GM19240 (cell line): ENCODE results near the gene B3GNT7.
"Not testable (repeated sequence)": the region's sequence is repeated elsewhere in the genome, so short reads cannot be mapped to it uniquely, and the experiment has no call there.

Experiments
- DNase-seq: peaks from one replicate; pipeline ENCODE4 v3.0.0; 2011; ENCODE audit warnings: low spot score; ENCODE audit not compliant: insufficient read length

The B3GNT7 gene

DNA sequence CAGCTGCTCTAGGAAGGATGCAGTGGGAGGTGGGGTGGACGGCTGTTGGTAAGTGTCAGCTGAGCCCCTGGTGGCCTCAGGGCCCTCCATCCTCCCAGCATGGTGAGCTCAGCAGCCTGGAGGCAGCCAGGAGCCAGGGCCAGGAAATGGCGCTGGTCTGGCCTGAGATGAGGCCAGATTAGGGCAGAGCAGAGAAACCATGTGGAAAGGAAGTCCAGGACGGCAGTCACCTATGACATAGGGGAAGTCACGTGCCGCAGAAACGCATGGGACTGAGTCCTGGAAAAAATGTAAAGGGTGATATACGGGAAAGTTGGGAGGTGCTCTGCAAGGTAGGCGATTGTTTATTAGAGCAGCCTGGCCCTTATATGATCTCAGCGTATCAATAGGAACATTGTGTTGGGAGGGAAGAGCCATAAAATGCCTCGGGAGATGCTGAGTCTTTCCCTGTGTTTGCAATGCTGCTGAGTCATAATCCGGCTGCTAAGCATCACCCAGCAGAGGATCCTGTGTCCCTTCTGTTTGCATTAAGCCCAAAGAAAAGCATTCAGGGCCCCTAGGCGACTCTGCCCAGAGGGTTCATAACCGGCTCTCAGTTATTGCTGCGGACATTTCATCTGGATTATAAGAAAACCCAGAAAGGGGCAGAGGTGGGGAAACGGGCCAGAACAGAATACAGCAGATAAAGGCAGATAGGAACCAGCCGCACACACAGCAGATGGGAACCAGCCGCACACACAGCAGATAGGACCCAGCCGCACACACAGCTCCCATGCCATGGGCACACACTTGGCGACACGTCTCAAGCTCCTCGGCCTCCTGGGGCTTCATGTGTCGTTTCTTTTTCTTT lies 30.3 kb upstream of the B3GNT7 start:
- no peak for DNase-seq

DNA sequence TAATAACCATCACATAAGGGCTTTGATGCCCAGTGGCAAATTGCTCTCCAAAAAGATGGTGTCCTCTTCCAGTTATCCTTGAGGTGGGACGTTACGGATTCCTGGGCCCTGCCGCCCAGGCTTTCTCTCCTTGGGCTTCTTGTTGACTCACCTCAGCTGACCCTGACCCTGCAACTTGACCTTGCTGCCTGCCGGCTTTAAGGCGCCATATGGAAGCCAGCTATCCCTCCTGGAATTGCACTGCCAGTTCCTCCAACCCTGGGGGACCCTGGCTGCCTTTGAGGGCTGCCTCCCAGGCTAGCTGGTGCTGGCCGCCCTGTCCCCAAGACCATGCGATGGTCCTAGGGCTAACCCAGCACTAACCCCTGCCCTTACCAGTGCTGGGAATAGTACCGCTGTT lies 28.3 kb upstream of the B3GNT7 start:
- no peak for DNase-seq

DNA sequence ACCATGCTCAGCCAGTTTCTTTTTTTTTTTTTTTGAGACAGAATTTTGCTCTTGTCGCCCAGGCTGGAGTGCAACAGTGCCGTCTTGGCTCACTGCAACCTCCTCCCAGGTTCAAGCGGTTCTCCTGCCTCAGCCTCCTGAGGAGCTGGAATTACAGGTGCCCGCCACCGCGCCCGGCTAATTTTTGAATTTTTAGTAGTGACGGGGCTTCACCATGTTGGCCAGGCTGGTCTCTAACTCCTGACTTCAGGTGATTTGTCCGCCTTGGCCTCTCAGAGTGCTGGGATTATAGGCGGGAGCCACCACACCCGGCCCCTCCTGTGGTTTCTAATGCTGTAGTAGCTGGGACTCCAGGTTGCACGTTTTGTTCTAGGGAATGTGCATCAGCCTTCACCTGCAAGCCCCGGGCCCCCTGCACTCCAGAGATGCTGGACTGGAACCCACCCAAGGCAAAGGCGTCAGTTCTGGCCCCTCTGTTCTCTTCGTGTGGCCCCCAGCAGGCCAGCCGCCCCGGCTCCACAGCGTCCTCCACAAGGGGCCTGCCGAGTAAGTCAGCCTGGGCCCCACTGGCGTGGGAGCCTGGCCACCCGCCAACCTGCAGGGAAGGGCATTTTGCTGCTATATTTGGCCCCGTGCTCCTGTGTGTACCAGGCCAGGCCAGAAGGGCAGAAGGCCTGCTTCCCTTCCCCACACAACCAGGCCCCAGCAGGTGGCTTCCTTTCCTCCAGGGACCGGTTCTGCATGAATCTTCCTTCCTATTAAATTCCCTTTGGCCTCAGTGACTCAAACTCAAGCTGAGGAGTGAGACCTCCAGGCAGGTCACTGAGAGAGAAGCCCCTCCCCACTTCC lies 25.7 kb upstream of the B3GNT7 start:
- DNase-seq, result no peak

- DNase-seq, result no peak
Measured at GRCh38 chr2:231370429-231370748, 25.1 kb upstream of the B3GNT7 start.

DNA sequence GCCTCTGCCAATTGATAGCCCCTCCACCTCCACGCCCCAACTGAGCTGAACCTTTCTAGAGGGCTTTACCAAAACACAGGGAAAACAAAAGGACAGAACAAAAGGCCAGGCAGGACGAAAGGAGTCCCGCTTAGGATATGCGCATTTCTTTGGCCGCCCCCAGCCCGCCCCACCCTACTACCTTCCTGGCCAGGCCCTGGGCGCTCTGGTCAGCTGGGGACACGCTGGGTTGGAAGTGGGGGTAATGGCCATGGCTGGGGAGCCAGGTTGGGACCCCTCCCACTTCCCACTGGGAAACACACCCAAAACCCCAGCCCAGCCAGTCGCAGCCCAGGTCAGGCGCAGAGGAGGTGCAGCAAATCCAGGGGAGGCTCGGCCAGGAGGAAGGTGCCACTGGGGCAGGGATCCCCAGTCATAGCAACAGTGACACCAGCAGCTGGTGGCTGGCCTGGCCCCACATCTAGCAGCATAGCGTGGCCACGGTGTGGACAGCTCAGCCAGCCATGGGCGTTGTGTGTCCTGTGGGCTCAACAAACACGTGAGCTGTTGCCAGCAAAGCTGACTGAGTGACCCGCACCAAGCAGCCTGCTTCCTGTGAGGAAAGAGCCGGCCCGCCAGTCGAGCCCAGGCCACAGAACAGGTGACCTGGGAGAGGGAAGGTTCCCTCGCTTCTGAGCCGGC lies 24.6 kb upstream of the B3GNT7 start:
- no peak for DNase-seq

DNA sequence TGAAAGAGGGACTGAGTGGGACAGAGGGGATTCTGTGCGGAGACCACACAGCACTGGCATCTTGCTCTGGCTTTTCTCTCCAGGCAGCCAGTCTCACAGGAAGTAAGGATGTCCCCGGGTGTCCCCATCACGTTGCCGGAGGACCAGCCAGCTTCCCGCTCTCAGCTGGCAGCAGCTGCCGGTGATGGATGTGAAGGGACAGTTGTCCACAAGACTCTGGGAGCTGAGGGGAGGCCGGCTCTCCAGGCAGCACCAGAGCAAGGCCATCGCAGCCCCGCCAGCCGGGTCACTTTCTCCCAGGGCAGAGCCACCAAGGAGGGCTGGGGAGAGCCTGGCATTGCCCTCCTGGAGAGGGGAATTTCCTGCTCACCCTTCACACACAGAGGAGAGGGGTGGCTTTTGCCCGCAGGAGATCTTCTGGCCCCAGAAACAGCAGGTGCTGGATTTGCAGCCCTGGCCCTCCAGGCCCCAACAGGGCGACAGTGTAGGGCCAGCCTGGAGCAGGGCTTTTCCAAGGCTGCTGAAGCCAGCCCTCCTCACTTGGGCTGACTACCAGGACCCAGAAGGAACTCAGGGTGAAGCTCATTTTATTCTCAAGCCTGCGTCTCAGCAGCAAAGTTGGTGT lies 24.0 kb upstream of the B3GNT7 start:
- DNase-seq, result no peak

DNA sequence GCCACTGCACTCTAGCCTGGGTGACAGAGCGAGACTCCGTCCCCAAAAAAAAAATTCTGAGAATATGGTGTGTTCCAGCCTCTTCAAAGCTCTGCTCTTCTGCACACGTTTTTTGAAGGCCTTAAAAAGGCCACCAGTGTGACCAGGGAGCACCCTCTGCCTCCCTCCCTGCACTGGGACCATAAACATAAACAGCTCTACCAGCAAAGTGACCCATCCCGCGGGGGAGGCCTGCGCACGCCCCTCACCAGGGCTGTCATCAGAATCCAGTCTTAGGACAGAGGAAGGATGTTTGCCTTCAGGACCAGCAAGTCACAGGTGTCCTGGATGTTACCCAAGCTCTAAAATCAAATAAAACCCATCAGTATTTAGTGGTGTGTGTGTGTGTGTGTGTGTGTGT lies 23.2 kb upstream of the B3GNT7 start:
- no peak for DNase-seq

DNA sequence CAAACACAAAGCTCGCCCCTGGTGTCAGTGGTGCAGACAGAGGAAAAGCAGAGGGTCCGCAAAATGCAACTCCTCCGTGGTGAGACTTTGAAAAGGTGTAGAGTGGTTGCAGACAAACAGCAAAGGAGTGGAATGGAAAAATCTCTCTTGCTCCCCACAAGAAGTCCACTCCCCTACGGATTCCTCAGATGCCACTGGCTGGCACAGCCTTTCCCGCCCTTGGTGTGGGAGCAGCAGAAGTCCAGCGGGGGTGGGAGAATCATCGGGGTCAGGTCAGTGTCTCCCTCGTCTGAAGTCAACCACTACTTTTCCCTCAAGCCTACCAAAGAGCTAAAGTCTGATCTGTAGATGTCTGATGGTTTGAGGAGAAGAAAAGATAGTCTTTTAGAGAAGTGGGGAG lies 22.3 kb upstream of the B3GNT7 start:
- no peak for DNase-seq

- no peak for DNase-seq
Measured at GRCh38 chr2:231373786-231374349, 21.6 kb upstream of the B3GNT7 start.

DNA sequence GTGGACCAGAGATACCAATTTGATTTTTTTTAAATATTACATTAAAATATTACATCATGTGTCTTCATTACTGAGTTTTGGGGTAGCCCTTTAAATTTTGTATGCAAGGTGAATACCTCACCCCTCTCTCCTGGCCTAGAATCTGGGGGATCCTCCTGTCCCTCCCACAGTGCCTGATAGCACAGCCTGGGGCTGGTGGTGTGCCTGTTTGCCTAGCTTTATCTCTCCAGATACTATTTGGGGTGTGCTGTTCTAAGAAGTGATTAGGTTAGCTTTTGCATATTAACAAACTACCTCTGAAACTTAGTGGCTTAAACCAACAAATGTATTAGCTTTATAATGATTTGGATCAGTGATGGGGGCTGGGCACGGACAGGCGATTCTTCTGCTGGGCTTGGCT lies 20.7 kb upstream of the B3GNT7 start:
- DNase-seq, result no peak

DNA sequence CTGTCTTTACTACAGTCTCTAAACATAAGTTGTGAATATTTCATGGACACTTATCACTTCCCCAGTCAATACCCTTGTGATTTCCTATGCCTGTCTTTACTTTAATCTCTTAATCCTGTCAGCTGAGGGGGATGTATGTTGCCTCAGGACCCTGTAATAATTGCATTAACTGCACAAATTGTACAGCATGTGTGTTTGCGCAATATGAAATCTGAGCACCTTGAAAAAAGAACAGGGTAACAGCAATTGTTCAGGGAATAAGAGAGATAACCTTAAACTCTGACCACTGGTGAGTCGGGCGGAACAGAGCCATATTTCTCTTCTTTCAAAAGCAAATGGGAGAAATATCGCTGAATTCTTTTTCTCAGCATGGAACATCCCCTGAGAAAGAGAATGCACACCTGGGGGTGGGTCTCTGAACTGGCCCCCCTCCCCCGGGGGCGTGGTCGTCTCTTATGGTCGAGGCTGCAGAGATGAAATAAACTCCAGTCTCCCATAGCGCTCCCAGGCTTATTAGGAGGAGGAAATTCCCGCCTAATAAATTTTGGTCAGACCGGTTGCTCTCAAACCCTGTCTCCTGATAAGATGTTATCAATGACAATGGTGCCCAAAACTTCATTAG lies 19.4 kb upstream of the B3GNT7 start:
- not testable (repeated sequence) for DNase-seq

GRCh38 chr2:231376857-231377256 lies 18.7 kb upstream of the B3GNT7 start:
- no peak for DNase-seq

DNA sequence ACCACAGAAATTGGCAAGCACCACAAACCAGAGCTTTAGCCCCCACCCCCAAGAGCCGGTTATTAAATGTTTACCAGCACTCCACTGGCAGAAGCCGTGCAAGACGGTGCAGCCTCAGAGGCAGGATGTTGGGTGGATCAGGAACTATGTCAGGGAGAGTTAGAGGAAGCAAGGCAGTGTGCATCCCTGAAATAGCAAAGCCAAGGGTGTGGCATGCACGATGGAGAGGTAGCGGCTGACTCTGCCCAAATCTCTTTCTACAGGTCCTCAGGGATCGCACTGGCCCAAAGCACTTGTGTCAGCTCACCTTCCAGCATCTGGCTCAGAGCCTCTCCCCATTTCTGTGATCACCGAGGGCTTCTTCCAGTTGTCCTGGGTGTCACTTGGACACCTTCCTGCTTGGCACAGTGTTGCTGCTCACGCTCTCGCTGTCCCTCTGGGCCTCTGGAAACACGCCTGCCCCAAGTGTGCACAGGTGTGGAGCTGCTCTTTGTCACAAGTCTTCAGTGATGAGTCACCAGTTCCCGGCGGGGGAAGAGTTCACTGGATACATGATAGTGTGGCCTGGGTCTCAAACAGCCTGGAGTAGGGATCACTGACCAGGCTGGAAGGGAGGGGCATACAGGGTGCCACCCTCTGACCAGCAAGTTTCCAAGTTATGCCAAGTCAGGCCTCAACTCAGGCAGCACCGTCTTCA lies 17.3 kb upstream of the B3GNT7 start:
- DNase-seq, result no peak

DNA sequence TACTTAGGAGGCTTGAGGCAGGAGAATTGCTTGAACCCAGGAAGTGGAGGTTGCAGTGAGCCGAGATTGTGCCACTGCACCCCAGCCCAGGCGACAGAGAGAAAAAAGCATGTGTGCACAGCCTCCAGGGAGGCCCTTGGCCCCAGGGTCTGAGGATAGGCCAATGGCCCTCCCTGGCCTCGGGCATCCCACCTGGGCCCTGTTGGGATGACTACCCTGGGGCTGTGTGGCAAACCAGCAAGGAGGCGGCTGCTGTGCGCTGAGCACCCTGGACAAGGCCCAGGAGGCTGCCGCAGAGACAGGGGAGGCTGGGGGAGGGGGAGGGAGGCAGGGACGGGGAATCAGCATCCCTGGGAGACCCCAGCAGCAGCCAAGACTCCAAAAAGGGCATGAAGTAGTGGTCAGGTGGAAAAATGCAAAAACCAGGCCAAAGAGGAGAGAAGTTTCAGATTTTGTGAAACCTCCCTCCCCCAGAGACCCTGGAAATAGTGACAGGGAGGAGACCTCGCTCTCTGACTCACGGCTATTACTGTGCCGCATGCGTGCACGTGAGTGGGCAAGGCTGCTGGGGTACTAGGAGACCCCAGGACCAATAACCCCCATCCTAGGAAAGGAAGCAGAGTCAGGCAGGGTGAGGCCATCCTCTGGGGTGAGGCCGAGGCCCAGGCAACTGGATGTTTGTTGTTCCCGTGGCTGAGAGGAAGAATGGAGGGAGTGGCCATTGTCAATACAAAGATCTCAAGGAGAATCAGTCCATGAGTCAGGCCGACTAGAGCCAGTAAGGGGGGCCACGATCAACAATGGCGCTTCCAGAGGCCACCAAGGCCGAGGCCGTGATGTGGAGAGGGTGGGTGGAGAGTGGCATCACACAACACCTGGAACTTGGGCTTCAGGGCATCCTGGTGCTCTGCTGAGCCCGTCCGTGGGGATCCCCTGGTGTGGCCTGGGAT lies 16.0 kb upstream of the B3GNT7 start:
- DNase-seq, result no peak

GRCh38 chr2:231380307-231380706 lies 15.2 kb upstream of the B3GNT7 start:
- no peak for DNase-seq

DNA sequence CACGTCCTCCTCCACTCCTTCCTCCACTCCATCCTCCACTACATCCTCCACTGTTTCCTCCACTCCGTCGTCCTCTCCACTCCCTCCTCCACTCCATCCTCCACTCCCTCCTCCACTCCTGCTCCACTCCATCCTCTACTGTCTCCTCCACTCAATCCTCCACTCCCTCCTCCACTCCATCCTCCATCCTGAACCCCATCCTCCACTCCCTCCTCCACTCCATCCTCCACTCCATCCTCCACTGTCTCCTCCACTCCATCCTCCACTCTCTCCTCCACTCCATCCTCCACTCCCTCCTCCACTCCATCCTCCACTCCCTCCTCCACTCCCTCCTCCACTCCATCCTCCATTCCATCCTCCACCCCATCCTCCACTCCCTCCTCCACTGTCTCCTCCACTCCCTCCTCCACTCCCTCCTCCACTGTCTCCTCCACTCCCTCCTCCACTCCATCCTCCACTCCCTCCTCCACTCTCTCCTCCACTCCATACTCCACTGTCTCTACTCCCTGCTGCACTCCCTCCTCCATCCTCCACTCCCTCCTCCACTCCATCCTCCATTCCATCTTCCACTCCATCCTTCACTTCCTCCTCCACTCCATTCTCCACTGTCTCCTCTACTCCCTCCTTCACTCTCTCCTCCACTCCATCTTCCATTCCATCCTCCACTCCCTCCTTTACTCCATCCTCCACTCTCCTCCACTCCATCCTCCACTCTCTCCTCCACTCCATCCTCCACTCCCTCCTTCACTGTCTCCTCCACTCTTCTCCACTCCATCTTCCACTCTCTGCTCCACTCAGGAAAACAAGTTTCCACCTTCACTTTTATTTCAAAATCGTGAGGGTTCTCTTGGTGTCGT lies 14.3 kb upstream of the B3GNT7 start:
- DNase-seq, result no peak

- DNase-seq, result no peak
Measured at GRCh38 chr2:231382116-231382515, 13.4 kb upstream of the B3GNT7 start.

- no peak for DNase-seq
Measured at GRCh38 chr2:231383416-231384108, 11.9 kb upstream of the B3GNT7 start.
